ENCODE results near the gene YIPF2. TPM values are rescaled to one million over a fixed set of nuclear protein-coding genes. Genes with fewer than 3 reads are reported as not detected.

The YIPF2 gene
- 61.3 and 62.5 TPM in 2 replicates for polyA plus RNA-seq (2012; rRNA removed)
- 22.3 and 40.1 TPM in 2 replicates for polyA plus RNA-seq (2012; cell fraction: cytosol; rRNA removed)
- 84.7 and 85.3 TPM in 2 replicates for polyA plus RNA-seq (2012; cell fraction: nucleus; rRNA removed)

GRCh38 chr19:10928563-10929401 is at the start of gene YIPF2, which contains the start of gene TIMM29:
Gene YIPF2 (minus strand): TSS chr19:10928639. CDS start chr19:10928410, 229 bp downstream.
Gene TIMM29 (plus strand): TSS chr19:10928811. CDS start chr19:10928823, 12 bp downstream.
- Histone ChIP-seq H3F3A (replicated peaks; ENCODE audit: insufficient read depth) (peaks cover 5% of the 10 kb centered on the region), H3K36me3 (replicated peaks in 1 of 2; ENCODE audit: control insufficient read depth in 1 of 2, insufficient read depth in 2 of 2, low read length in 1 of 2) (peaks cover 10 to 19% of the 10 kb centered on the region in 2 experiments), H3K27me3 (ENCODE audit: insufficient read depth) (no peaks in the 10 kb centered on the region), H3K27ac (ENCODE audit: low read depth in 2 of 2, low read length in 1 of 2) (peak within 1 kb of the TSS; percentile 36 to 45; a peak in 2 of 4 replicates), H2AFZ (ENCODE audit: low read depth) (peak within 1 kb of the TSS; percentile 71; the same call in 1 of the 2 replicates), H3K4me2 (peak within 1 kb of the TSS; percentile 97), H3K4me3 (ENCODE audit: low read depth in 2 of 2, low read length in 1 of 2) (peak within 1 kb of the TSS; percentile 74 to 89), H3K79me2 (ENCODE audit: insufficient read depth) (peaks cover 66% of the 10 kb centered on the region), H3K9me2 (no peaks in the 10 kb centered on the region), H3K9me3 (no peaks in the 10 kb centered on the region), H4K20me1 (ENCODE audit: insufficient read depth) (peaks cover 5% of the 10 kb centered on the region; the same call in 1 of the 2 replicates), H3K9ac (peak within 1 kb of the TSS; percentile 75), H3K4me1 (ENCODE audit: control insufficient read depth in 1 of 2, insufficient read depth in 2 of 2, low read depth in 1 of 2, low read length in 1 of 2) (peaks cover 4 to 15% of the 10 kb centered on the region in 2 experiments; a peak in 1 of 4 replicates)
- ChIA-PET CTCF (interaction anchor here (1.1 to 3.3 kb wide), 3 partner anchors 10 to 57 kb away, joined by 3 to 16 read pairs (median 14); partner anchors contain the start of gene CARM1), POLR2A (no interaction called here)
- WGBS (ENCODE audit: low lambda C conversion rate) = 0% methylated on average over 25 of the region's 96 CpGs
- DNase-seq = peak; percentile 98
- TF ChIP-seq USF1 (IDR thresholded peaks at IDR 0.05; ENCODE audit: borderline replicate concordance, low read depth) (peak; percentile 53; the same call in 1 of the 2 replicates), TCF12 (IDR thresholded peaks at IDR 0.05) (peak; percentile 32; the same call in 1 of the 2 replicates), FOXM1 (IDR thresholded peaks at IDR 0.05; ENCODE audit: low read depth) (no peak), MAX (IDR thresholded peaks at IDR 0.05; ENCODE audit: low read depth) (peak; percentile 79), PBX3 (IDR thresholded peaks at IDR 0.05) (peak; percentile 65), RXRA (IDR thresholded peaks at IDR 0.05; ENCODE audit: borderline replicate concordance, low read depth) (no peak), GABPA (IDR thresholded peaks at IDR 0.05; ENCODE audit: low read depth) (peak; percentile 98), MEF2A (IDR thresholded peaks at IDR 0.05; ENCODE audit: borderline replicate concordance, low read depth) (no peak), REST (IDR thresholded peaks at IDR 0.05; ENCODE audit: low read depth, low read length) (peak; percentile 72), RCOR1 (IDR thresholded peaks at IDR 0.05; ENCODE audit: low read length) (peak; percentile 41; the same call in 1 of the 2 replicates), IRF3 (IDR thresholded peaks at IDR 0.05; ENCODE audit: low read depth, low read length) (no peak), SMC3 (IDR thresholded peaks at IDR 0.05; ENCODE audit: low read depth, low read length) (no peak; the same call in 1 of the 2 replicates), USF2 (IDR thresholded peaks at IDR 0.05; ENCODE audit: borderline replicate concordance, low read depth, low read length) (no peak), POLR2AphosphoS5 (IDR thresholded peaks at IDR 0.05; ENCODE audit: low read depth, low read length) (peak; percentile 85), CTCF (IDR thresholded peaks at IDR 0.05) (no peak), TAF1 (IDR thresholded peaks at IDR 0.05; ENCODE audit: borderline replicate concordance, low read depth, low read length) (peak; percentile 91), SIN3A (IDR thresholded peaks at IDR 0.05; ENCODE audit: borderline replicate concordance, low read depth, low read length) (peak; percentile 97), JUND (IDR thresholded peaks at IDR 0.05) (no peak; the same call in 1 of the 2 replicates), RAD21 (IDR thresholded peaks at IDR 0.05; ENCODE audit: low read length) (no peak), MXI1 (IDR thresholded peaks at IDR 0.05; ENCODE audit: low read depth, low read length) (no peak; the same call in none of the 2 replicates), TEAD4 (IDR thresholded peaks at IDR 0.05; ENCODE audit: borderline replicate concordance, insufficient read depth) (no peak), YY1 (IDR thresholded peaks at IDR 0.05; ENCODE audit: low read depth) (peak; percentile 93)
